Spinal cord (tissue), 10 donors: ENCODE measurements around the gene DLG2. TPM values are rescaled to one million over a fixed set of nuclear protein-coding genes. Genes with fewer than 3 reads are reported as not detected.

Experiments
- DNase-seq, 6 donors: peaks; one replicate each; pipeline versions ENCODE4 v3.0.0 to v3.0.0-alpha.2; 2013 to 2015; ENCODE audit warnings: low spot score in 6 of 6, low read depth in 4 of 6
- H3K27ac ChIP-seq: one replicate; pipeline ENCODE4 v1.5.1; 2013; ENCODE audit warnings: low read depth, low read length, control low read depth
- H3K27me3 ChIP-seq: one replicate; pipeline ENCODE4 v1.6.1; 2013; ENCODE audit warnings: low read length; ENCODE audit not compliant: control insufficient read depth, insufficient read depth
- H3K36me3 ChIP-seq: one replicate; pipeline ENCODE4 v1.6.1; 2013; ENCODE audit warnings: low read length; ENCODE audit not compliant: control insufficient read depth, insufficient read depth
- H3K4me1 ChIP-seq: one replicate; pipeline ENCODE4 v1.6.1; 2013; ENCODE audit warnings: low read length; ENCODE audit not compliant: control insufficient read depth, insufficient read depth
- H3K4me3 ChIP-seq: one replicate; pipeline ENCODE4 v1.5.1; 2013; ENCODE audit warnings: low read depth, low read length, control low read depth
- H3K9me3 ChIP-seq: one replicate; pipeline ENCODE4 v1.6.1; 2013; ENCODE audit warnings: low read length; ENCODE audit not compliant: control insufficient read depth, insufficient read depth
- WGBS: methylation state at CpG from one replicate; pipeline ENCODE4 v1.1.5; 2013; ENCODE audit warnings: missing lambda C conversion rate; ENCODE audit not compliant: insufficient coverage; 5-methylcytosine and 5-hydroxymethylcytosine counted together
- polyA plus RNA-seq, 2 donors: library from polyadenylated mRNA; unstranded; fragments of 120-200 nt; gene quantifications; one replicate each; pipeline ENCODE4 v1.2.1, GENCODE V29; 2013; ENCODE audit not compliant: insufficient read length in 2 of 2
- total RNA-seq, 2 donors: library from RNA; depleted of rRNA in 1 of 2; stranded (reverse); fragments of 120-200 nt in 1 of 2; fragments of >200 nt in 1 of 2; gene quantifications; one replicate each; pipeline versions ENCODE4 v1.2.3 to v1.2.4, GENCODE V29; 2013 to 2014
- donor health status: healthy.

The DLG2 gene
- total and polyA plus RNA-seq, 4 donors, result 37.7 to 111 (median 49.0) TPM

- 83% methylated on average over 2 of the region's 3 CpGs for WGBS
- H3K27ac ChIP-seq, result no peak overlapping the region
These were observed 1383.4 kb downstream of the DLG2 start for GRCh38 chr11:84243629-84244263.

GRCh38 chr11:84241343-84242131 lies 1385.6 kb downstream of the DLG2 start:
- WGBS, result no CpG with 5 or more reads among the region's 5 CpGs
- no peaks in the 10 kb centered on the region for H3K9me3 ChIP-seq
- no peak overlapping the region for H3K4me3 ChIP-seq
- no peaks in the 10 kb centered on the region for H3K36me3 ChIP-seq
- H3K27ac ChIP-seq, result no peak overlapping the region
- peak in 1 of 6 donors; percentile 19 for DNase-seq
- H3K27me3 ChIP-seq, result no peaks in the 10 kb centered on the region
- no peaks in the 10 kb centered on the region for H3K4me1 ChIP-seq

More at GRCh38 chr11:84243629-84244263, 1383.4 kb downstream of the DLG2 start:
- Histone ChIP-seq H3K9me3 (no peaks in the 10 kb centered on the region), H3K4me3 (no peak overlapping the region), H3K27me3 (no peaks in the 10 kb centered on the region), H3K4me1 (no peaks in the 10 kb centered on the region), H3K36me3 (no peaks in the 10 kb centered on the region)
- no peak for DNase-seq

- Histone ChIP-seq H3K36me3 (no peaks in the 10 kb centered on the region), H3K27me3 (no peaks in the 10 kb centered on the region), H3K9me3 (no peaks in the 10 kb centered on the region), H3K4me1 (no peaks in the 10 kb centered on the region), H3K4me3 (no peak overlapping the region), H3K27ac (no peak overlapping the region)
- WGBS, result no CpG with 5 or more reads among the region's 1 CpG
- no peak for DNase-seq
These were observed 1386.3 kb downstream of the DLG2 start for GRCh38 chr11:84240847-84241246.

GRCh38 chr11:84236436-84236835 lies 1390.7 kb downstream of the DLG2 start:
- Histone ChIP-seq H3K27me3 (no peaks in the 10 kb centered on the region), H3K9me3 (no peaks in the 10 kb centered on the region), H3K4me1 (no peaks in the 10 kb centered on the region), H3K36me3 (no peaks in the 10 kb centered on the region), H3K4me3 (no peak overlapping the region), H3K27ac (no peak overlapping the region)
- no peak for DNase-seq

- WGBS, result 92% methylated on average over 2 of the region's 4 CpGs
- Histone ChIP-seq H3K27me3 (no peaks in the 10 kb centered on the region), H3K4me1 (no peaks in the 10 kb centered on the region), H3K27ac (no peak overlapping the region), H3K36me3 (no peaks in the 10 kb centered on the region), H3K4me3 (no peak overlapping the region), H3K9me3 (no peaks in the 10 kb centered on the region)
- DNase-seq, result no peak
These were observed 1392.5 kb downstream of the DLG2 start for GRCh38 chr11:84234462-84235202.

GRCh38 chr11:84234011-84234410 lies 1393.1 kb downstream of the DLG2 start:
- Histone ChIP-seq H3K4me1 (no peaks in the 10 kb centered on the region), H3K27me3 (no peaks in the 10 kb centered on the region), H3K9me3 (no peaks in the 10 kb centered on the region), H3K4me3 (no peak overlapping the region), H3K36me3 (no peaks in the 10 kb centered on the region), H3K27ac (no peak overlapping the region)
- no peak for DNase-seq
- 40% methylated on average over 1 of the region's 2 CpGs for WGBS

GRCh38 chr11:84232511-84232910 lies 1394.6 kb downstream of the DLG2 start:
- no peak overlapping the region for H3K4me3 ChIP-seq
- H3K9me3 ChIP-seq, result no peaks in the 10 kb centered on the region
- H3K27ac ChIP-seq, result no peak overlapping the region
- DNase-seq, result no peak
- H3K4me1 ChIP-seq, result no peaks in the 10 kb centered on the region
- no peaks in the 10 kb centered on the region for H3K27me3 ChIP-seq
- no peaks in the 10 kb centered on the region for H3K36me3 ChIP-seq

- no peak overlapping the region for H3K4me3 ChIP-seq
- no peak for DNase-seq
- H3K9me3 ChIP-seq, result no peaks in the 10 kb centered on the region
- H3K27ac ChIP-seq, result no peak overlapping the region
- no CpG with 5 or more reads among the region's 3 CpGs for WGBS
- no peaks in the 10 kb centered on the region for H3K27me3 ChIP-seq
- no peaks in the 10 kb centered on the region for H3K4me1 ChIP-seq
- H3K36me3 ChIP-seq, result no peaks in the 10 kb centered on the region
These were observed 1396.7 kb downstream of the DLG2 start for GRCh38 chr11:84230402-84230801.

- Histone ChIP-seq H3K4me3 (no peak overlapping the region), H3K9me3 (no peaks in the 10 kb centered on the region), H3K27me3 (no peaks in the 10 kb centered on the region), H3K36me3 (no peaks in the 10 kb centered on the region), H3K27ac (no peak overlapping the region), H3K4me1 (no peaks in the 10 kb centered on the region)
- peak in 2 of 6 donors; percentile 56 to 73 for DNase-seq
- whole genome bisulfite sequencing, result no CpG with 5 or more reads among the region's 3 CpGs
These were observed 1399.0 kb downstream of the DLG2 start for GRCh38 chr11:84227970-84228665.
